ENCODE results near the gene OMP.

OMP gene

DNA sequence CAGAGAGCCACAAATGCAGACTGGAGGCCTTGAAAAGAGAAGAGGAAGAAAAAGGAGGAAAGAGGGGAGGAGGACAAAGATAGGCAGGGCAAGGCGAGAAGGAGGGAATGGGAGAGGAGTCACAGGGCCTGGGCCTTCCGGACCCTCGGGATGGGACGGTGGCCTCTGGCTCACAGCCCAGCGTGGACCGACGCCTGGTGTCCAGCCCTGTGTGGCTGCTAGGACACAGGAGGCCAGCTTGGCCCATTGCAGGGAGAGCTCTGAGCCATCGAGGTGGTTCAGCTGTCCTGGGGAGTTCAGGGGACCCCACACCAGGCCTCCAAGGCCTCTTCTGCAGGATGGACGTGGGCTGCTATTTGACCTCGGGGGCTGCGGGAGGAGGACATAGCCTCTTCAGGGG is 34.8 kb downstream of the OMP start:
- no peaks in the 10 kb centered on the region for H3K36me3 ChIP-seq (ENCODE audit: control insufficient read depth, insufficient read depth, low read length)
- no peaks in the 10 kb centered on the region for H3K4me1 ChIP-seq (ENCODE audit: control insufficient read depth, insufficient read depth, low read length)
- H3K4me3 ChIP-seq (ENCODE audit: low read length), result no peak overlapping the region
- H3K9ac ChIP-seq (ENCODE audit: low read length), result no peak overlapping the region
- H3K27ac ChIP-seq (ENCODE audit: low read depth, low read length), result no peak overlapping the region
- H3K27me3 ChIP-seq (ENCODE audit: control insufficient read depth, insufficient read depth, low read length), result no peaks in the 10 kb centered on the region

GRCh38 chr11:77138106-77138649 is 35.5 kb downstream of the OMP start:
- Histone ChIP-seq H3K4me1 (ENCODE audit: control insufficient read depth, insufficient read depth, low read length) (no peaks in the 10 kb centered on the region), H3K27ac (ENCODE audit: low read depth, low read length) (no peak overlapping the region), H3K9ac (ENCODE audit: low read length) (no peak overlapping the region), H3K4me3 (ENCODE audit: low read length) (no peak overlapping the region), H3K27me3 (ENCODE audit: control insufficient read depth, insufficient read depth, low read length) (no peaks in the 10 kb centered on the region), H3K36me3 (ENCODE audit: control insufficient read depth, insufficient read depth, low read length) (no peaks in the 10 kb centered on the region)

DNA sequence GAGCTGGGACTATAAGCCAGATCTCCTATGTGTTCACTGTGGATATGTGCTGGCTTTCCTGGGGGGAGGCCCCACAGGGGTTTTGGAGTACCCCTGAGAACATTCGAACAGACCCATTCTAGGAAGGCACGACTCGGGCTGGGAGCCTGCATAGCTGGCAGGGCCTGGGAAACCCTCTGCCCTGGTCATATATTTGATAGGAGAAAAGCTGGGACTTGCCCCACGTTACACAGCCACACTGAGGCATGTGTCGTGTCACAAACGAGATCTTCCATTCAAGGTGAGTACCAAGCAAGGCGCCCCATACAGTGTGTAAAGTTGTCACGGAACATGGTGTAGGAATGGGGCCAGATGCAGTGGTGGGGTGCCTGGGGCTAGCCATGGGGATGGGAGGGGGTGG is 36.6 kb downstream of the OMP start:
- Histone ChIP-seq H3K4me1 (ENCODE audit: control insufficient read depth, insufficient read depth, low read length) (no peaks in the 10 kb centered on the region), H3K36me3 (ENCODE audit: control insufficient read depth, insufficient read depth, low read length) (no peaks in the 10 kb centered on the region), H3K4me3 (ENCODE audit: low read length) (no peak overlapping the region), H3K9ac (ENCODE audit: low read length) (no peak overlapping the region), H3K27me3 (ENCODE audit: control insufficient read depth, insufficient read depth, low read length) (no peaks in the 10 kb centered on the region), H3K27ac (ENCODE audit: low read depth, low read length) (no peak overlapping the region)

GRCh38 chr11:77140231-77140851 is 37.7 kb downstream of the OMP start:
- no peak overlapping the region for H3K27ac ChIP-seq (ENCODE audit: low read depth, low read length)
- H3K4me3 ChIP-seq (ENCODE audit: low read length), result no peak overlapping the region
- H3K36me3 ChIP-seq (ENCODE audit: control insufficient read depth, insufficient read depth, low read length), result no peaks in the 10 kb centered on the region
- no peaks in the 10 kb centered on the region for H3K4me1 ChIP-seq (ENCODE audit: control insufficient read depth, insufficient read depth, low read length)
- H3K9ac ChIP-seq (ENCODE audit: low read length), result no peak overlapping the region
- H3K27me3 ChIP-seq (ENCODE audit: control insufficient read depth, insufficient read depth, low read length), result no peaks in the 10 kb centered on the region

DNA sequence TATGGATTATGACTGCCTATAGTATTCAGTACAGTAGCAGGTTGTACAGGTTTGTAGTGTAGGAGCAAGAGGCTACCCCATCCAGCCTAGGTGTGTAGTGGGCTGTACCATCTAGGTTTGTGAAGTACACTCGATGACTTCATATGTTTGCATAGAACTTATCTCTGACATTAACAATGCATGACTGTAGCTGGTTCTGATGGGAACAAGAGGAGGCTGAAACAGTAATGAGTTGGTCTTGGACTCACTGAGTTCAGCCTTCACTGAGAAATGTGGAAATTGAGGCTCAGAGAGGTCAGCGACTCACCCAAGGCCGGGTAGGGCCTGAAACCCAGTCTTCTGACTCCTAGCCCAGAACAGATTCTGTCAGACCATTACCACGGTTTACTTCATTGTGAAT is 38.4 kb downstream of the OMP start:
- Histone ChIP-seq H3K36me3 (ENCODE audit: control insufficient read depth, insufficient read depth, low read length) (no peaks in the 10 kb centered on the region), H3K27me3 (ENCODE audit: control insufficient read depth, insufficient read depth, low read length) (no peaks in the 10 kb centered on the region), H3K4me1 (ENCODE audit: control insufficient read depth, insufficient read depth, low read length) (no peaks in the 10 kb centered on the region), H3K4me3 (ENCODE audit: low read length) (no peak overlapping the region), H3K9ac (ENCODE audit: low read length) (no peak overlapping the region), H3K27ac (ENCODE audit: low read depth, low read length) (no peak overlapping the region)

DNA sequence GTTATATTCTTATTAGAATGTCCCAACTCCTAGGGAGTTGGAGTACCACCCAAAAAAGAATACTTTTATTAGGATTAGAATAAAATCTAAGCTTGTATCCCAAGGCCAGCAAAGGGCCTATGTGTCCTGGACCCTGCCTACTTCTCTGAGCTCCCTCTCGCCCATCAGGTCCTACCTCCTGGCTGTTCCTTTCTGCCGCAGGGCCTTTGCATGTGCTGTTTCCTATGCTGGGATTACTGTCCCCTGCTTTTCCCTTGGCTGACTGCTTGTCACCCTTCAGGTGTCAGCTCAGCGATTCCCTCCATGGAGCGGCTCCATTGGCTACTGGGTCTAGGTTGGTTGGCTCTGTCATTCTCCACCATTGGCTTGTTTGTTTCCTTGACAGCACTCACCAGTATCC is 38.8 kb downstream of the OMP start:
- no peaks in the 10 kb centered on the region for H3K4me1 ChIP-seq (ENCODE audit: control insufficient read depth, insufficient read depth, low read length)
- no peak overlapping the region for H3K9ac ChIP-seq (ENCODE audit: low read length)
- H3K4me3 ChIP-seq (ENCODE audit: low read length), result no peak overlapping the region
- no peaks in the 10 kb centered on the region for H3K27me3 ChIP-seq (ENCODE audit: control insufficient read depth, insufficient read depth, low read length)
- no peaks in the 10 kb centered on the region for H3K36me3 ChIP-seq (ENCODE audit: control insufficient read depth, insufficient read depth, low read length)
- no peak overlapping the region for H3K27ac ChIP-seq (ENCODE audit: low read depth, low read length)

DNA sequence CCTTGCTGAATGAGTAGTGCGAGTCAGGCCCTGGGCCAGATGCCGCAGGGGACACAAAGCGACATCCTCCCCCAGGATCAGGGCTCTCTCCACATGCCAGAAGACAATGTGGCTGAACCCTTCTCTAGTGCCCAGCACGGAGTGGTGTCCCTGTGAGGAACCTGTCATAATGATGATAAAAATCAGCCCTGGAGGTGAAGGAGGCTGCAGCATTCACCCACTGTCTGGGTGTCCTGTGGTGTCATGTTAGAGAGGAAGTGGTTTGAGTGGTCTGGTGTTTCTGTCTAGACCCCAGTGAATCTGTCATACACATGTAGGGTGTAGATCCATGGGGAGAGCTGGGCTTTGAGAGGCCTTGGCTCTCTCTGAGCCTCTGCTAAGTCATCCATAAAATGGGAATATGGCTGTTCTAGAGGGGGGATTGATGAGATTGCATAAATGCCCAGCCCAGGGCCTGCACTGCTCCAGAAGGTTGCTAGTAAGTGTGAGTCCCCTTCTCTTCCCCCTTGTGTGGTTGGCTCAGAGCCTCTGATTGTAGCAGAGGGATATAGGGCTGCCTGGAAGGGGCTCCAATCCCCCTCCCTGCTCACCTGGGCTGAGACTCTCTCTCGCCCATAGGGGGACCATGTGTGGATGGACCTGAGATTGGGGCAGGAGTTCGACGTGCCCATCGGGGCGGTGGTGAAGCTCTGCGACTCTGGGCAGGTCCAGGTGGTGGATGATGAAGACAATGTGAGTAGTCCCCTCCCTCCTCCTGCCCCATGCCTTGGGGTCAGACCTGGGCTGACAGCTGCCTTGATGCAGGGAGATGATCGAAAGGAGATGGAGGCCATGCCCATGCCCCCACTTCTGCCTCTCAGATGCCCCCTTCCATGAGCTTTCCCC is 39.7 kb downstream of the OMP start:
- Histone ChIP-seq H3K36me3 (ENCODE audit: control insufficient read depth, insufficient read depth, low read length) (no peaks in the 10 kb centered on the region), H3K27me3 (ENCODE audit: control insufficient read depth, insufficient read depth, low read length) (peaks cover under 1% of the 10 kb centered on the region), H3K4me1 (ENCODE audit: control insufficient read depth, insufficient read depth, low read length) (no peaks in the 10 kb centered on the region), H3K27ac (ENCODE audit: low read depth, low read length) (no peak overlapping the region), H3K9ac (ENCODE audit: low read length) (no peak overlapping the region), H3K4me3 (ENCODE audit: low read length) (no peak overlapping the region)

DNA sequence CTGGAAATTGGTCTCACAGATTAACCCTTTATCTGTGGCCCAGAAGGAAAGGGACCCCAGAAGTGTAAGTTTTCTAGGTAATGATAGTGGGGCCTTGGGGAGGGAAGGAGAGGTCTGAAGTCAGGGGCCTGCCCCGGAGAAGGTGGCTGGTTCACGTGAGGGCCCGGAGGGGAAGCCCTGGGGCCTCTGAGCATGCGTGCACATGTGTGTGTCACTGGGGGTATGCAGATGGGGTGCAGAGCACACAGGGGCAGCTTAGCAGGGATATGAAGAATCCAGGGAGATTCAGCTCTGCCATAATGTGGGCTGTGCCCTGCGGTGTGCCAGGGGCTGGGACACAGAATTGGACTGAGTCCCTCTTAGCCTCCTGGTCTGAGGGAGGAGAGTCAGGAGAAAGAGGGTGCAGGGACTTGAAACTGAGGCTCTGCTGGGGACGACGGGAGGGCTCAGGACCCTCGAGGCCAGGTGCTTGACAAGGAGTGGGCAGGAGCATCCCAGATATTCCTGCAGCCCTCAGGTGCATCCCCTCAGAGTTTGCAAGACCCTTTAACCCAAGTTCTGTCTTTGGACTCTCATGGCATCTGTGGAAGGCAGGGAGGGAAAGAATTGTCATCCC is 40.9 kb downstream of the OMP start:
- Histone ChIP-seq H3K9ac (ENCODE audit: low read length) (no peak overlapping the region), H3K4me1 (ENCODE audit: control insufficient read depth, insufficient read depth, low read length) (no peaks in the 10 kb centered on the region), H3K4me3 (ENCODE audit: low read length) (no peak overlapping the region), H3K36me3 (ENCODE audit: control insufficient read depth, insufficient read depth, low read length) (no peaks in the 10 kb centered on the region), H3K27ac (ENCODE audit: low read depth, low read length) (no peak overlapping the region), H3K27me3 (ENCODE audit: control insufficient read depth, insufficient read depth, low read length) (peaks cover 3% of the 10 kb centered on the region)

- Histone ChIP-seq H3K27me3 (ENCODE audit: control insufficient read depth, insufficient read depth, low read length) (peaks cover 6% of the 10 kb centered on the region), H3K36me3 (ENCODE audit: control insufficient read depth, insufficient read depth, low read length) (no peaks in the 10 kb centered on the region), H3K27ac (ENCODE audit: low read depth, low read length) (no peak overlapping the region), H3K4me3 (ENCODE audit: low read length) (no peak overlapping the region), H3K9ac (ENCODE audit: low read length) (no peak overlapping the region), H3K4me1 (ENCODE audit: control insufficient read depth, insufficient read depth, low read length) (no peaks in the 10 kb centered on the region)
Observed at GRCh38 chr11:77144196-77144856, 41.7 kb downstream of the OMP start.

- H3K36me3 ChIP-seq (ENCODE audit: control insufficient read depth, insufficient read depth, low read length), result no peaks in the 10 kb centered on the region
- H3K27me3 ChIP-seq (ENCODE audit: control insufficient read depth, insufficient read depth, low read length), result peaks cover 6% of the 10 kb centered on the region
- H3K4me3 ChIP-seq (ENCODE audit: low read length), result no peak overlapping the region
- no peak overlapping the region for H3K9ac ChIP-seq (ENCODE audit: low read length)
- no peaks in the 10 kb centered on the region for H3K4me1 ChIP-seq (ENCODE audit: control insufficient read depth, insufficient read depth, low read length)
- no peak overlapping the region for H3K27ac ChIP-seq (ENCODE audit: low read depth, low read length)
Observed at GRCh38 chr11:77144857-77145428, 42.3 kb downstream of the OMP start.

- Histone ChIP-seq H3K4me1 (ENCODE audit: control insufficient read depth, insufficient read depth, low read length) (no peaks in the 10 kb centered on the region), H3K9ac (ENCODE audit: low read length) (no peak overlapping the region), H3K27me3 (ENCODE audit: control insufficient read depth, insufficient read depth, low read length) (peaks cover 6% of the 10 kb centered on the region), H3K27ac (ENCODE audit: low read depth, low read length) (no peak overlapping the region), H3K36me3 (ENCODE audit: control insufficient read depth, insufficient read depth, low read length) (no peaks in the 10 kb centered on the region), H3K4me3 (ENCODE audit: low read length) (no peak overlapping the region)
Observed at GRCh38 chr11:77146261-77147035, 43.8 kb downstream of the OMP start.

All from rectal smooth muscle tissue (tissue), 1 donor.